HL-60 (cell line): Measurements from ENCODE around the gene NSUN2.

ENCODE experiments used
- DNase-seq, 2 experiments: peaks; one replicate each; pipeline ENCODE4 v3.0.0-alpha.2; 2010 to 2020; ENCODE audit warnings: low read depth in 1 of 2, low spot score in 1 of 2
- H3K27ac ChIP-seq: fragments of 250-450 bp; sonication (Bioruptor Pico); replicated peaks from 2 replicates; pipeline ENCODE4 v1.5.1; 2020; ENCODE audit warnings: mild to moderate bottlenecking, moderate library complexity
- H3K27me3 ChIP-seq: fragments of 250-450 bp; sonication (Bioruptor Pico); 2 replicates; pipeline ENCODE4 v1.5.1; 2021; ENCODE audit warnings: mild to moderate bottlenecking, moderate library complexity; ENCODE audit not compliant: insufficient read depth, poor library complexity, severe bottlenecking
- H3K4me3 ChIP-seq: replicated peaks from 2 replicates; pipeline ENCODE4 v1.5.1; 2011; ENCODE audit warnings: mild to moderate bottlenecking, control low read depth, low read length; ENCODE audit not compliant: insufficient read depth
- GABPA ChIP-seq: IDR thresholded peaks from 2 replicates; pipeline ENCODE4 v1.6.1; 2012; ENCODE audit warnings: low read depth
- POLR2AphosphoS5 ChIP-seq: IDR thresholded peaks from 2 replicates; pipeline ENCODE4 v1.6.1; 2012; ENCODE audit warnings: low read depth
- SPI1 ChIP-seq: IDR thresholded peaks from 2 replicates; pipeline ENCODE4 v1.6.1; 2012; ENCODE audit warnings: low read depth, mild to moderate bottlenecking, borderline replicate concordance
- TF ChIP-seq, protein P1 (sequence below): IDR thresholded peaks from 2 replicates; pipeline ENCODE4 v1.6.1; 2012; ENCODE audit warnings: low read depth; ENCODE audit not compliant: insufficient replicate concordance
- TF ChIP-seq, protein P2 (sequence below): IDR thresholded peaks from one replicate; pipeline ENCODE4 v1.5.1; 2011; ENCODE audit warnings: low read length, control low read depth, inconsistent platforms; ENCODE audit not compliant: insufficient read depth

Gene NSUN2

DNA sequence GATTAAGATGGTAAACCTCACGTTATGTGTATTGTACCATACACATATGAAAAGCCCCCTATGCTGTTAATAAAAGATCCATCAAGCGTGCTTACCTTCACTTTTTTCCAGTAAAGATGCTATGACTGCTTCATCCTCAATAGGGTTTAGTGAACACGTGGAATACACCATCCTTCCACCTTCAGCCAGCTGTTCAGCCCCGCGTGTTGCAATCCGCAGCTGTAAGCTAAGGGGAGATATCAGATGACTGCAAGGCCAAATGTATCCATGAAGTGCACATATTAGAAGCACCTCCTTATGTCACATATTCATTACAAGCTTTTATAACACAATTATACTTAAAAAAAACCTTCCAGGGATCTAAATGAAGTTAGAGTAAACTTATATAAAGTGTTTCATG, 16.2 kb downstream of the NSUN2 start:
- DNase-seq, result no peak
- TF ChIP-seq, protein P1, sequence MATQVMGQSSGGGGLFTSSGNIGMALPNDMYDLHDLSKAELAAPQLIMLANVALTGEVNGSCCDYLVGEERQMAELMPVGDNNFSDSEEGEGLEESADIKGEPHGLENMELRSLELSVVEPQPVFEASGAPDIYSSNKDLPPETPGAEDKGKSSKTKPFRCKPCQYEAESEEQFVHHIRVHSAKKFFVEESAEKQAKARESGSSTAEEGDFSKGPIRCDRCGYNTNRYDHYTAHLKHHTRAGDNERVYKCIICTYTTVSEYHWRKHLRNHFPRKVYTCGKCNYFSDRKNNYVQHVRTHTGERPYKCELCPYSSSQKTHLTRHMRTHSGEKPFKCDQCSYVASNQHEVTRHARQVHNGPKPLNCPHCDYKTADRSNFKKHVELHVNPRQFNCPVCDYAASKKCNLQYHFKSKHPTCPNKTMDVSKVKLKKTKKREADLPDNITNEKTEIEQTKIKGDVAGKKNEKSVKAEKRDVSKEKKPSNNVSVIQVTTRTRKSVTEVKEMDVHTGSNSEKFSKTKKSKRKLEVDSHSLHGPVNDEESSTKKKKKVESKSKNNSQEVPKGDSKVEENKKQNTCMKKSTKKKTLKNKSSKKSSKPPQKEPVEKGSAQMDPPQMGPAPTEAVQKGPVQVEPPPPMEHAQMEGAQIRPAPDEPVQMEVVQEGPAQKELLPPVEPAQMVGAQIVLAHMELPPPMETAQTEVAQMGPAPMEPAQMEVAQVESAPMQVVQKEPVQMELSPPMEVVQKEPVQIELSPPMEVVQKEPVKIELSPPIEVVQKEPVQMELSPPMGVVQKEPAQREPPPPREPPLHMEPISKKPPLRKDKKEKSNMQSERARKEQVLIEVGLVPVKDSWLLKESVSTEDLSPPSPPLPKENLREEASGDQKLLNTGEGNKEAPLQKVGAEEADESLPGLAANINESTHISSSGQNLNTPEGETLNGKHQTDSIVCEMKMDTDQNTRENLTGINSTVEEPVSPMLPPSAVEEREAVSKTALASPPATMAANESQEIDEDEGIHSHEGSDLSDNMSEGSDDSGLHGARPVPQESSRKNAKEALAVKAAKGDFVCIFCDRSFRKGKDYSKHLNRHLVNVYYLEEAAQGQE, result no peak
- TF ChIP-seq, protein P2, sequence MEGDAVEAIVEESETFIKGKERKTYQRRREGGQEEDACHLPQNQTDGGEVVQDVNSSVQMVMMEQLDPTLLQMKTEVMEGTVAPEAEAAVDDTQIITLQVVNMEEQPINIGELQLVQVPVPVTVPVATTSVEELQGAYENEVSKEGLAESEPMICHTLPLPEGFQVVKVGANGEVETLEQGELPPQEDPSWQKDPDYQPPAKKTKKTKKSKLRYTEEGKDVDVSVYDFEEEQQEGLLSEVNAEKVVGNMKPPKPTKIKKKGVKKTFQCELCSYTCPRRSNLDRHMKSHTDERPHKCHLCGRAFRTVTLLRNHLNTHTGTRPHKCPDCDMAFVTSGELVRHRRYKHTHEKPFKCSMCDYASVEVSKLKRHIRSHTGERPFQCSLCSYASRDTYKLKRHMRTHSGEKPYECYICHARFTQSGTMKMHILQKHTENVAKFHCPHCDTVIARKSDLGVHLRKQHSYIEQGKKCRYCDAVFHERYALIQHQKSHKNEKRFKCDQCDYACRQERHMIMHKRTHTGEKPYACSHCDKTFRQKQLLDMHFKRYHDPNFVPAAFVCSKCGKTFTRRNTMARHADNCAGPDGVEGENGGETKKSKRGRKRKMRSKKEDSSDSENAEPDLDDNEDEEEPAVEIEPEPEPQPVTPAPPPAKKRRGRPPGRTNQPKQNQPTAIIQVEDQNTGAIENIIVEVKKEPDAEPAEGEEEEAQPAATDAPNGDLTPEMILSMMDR, result no peak
- TF ChIP-seq SPI1 (no peak), GABPA (no peak), POLR2AphosphoS5 (no peak)
- Histone ChIP-seq H3K4me3 (no peak overlapping the region), H3K27me3 (no peaks in the 10 kb centered on the region), H3K27ac (no peak overlapping the region)

DNA sequence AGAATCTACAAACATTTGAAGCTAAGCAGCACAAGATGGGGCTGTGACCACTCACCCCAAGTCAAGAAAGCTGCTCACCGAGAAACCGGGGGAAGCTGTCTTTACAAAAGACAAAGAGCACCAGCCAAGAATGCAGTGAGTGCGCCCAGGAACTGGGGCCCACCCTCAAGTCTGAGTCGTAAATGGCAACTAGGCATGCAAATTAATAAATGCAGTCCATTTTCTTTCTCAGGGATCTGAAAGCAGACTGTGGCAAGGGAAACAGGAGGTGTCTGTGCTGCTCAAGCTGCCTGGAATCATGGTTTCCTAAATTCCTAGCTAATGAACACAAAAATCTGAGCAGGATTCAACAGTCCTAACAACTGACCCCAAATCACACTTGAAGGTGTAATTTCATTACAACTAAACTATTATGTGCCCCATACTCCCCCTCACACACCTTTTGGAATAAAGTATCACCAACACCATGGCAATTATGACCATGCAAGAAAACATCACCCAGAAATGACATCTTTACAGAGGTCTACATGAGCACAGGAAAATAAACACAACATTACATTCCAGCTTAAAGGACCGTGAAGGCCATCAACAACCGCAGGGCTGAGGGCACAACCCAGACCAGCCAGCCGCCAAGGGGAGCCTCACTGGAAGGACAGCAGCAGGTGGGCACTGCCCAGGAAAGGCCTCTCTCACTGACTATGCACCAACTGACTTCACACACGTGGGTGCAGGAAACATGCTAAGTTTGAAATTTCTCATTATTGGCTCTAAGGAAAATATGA, 17.6 kb downstream of the NSUN2 start:
- no peak for TF ChIP-seq GABPA
- no peak for TF ChIP-seq SPI1
- TF ChIP-seq, protein P2, result no peak
- TF ChIP-seq, protein P1, result no peak
- TF ChIP-seq POLR2AphosphoS5, result no peak
- Histone ChIP-seq H3K27ac (no peak overlapping the region), H3K27me3 (no peaks in the 10 kb centered on the region), H3K4me3 (no peak overlapping the region)
- DNase-seq, result no peak

DNA sequence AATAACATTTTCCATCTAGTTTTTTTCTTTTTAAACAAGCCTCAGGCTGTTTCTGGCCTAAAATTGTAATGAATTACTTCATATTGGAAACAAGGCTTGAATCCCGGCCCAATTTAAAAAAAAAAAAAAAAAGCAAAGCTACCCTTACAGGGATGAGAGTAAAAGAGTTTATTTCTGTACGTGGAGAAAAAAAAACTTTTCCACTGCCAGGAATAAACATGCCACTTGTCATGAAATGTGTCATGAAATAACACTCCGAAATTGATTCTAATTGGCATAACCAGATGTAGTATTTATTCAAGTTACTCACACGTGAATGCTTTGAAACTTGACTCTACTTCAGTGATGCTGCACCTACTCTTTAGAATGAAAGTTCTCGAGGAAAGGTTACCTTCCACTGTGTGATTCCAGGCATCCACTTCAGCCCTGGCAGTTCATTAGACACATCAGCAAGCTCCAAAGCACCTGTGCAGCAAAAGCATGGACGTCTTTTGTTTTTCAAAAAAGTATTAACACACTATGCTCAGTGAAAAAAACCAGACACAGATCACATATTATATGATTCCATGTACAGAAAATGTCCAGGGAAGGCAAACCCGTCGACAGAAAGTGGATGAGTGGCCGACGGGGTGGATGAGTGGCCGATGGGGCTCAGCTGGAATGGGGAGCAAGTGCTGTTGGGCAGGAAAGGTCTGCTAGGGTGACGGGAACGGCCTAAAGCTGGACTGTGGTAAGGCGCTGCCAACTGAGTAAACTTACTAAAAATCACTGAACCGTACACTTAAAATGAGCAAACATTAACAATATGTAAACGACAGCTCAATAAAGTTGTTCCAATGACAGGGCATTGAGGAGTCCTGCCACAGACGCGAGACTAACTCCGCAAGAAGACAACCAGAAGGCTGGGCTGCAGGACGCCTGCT, 21.2 kb downstream of the NSUN2 start:
- TF ChIP-seq POLR2AphosphoS5, result no peak
- no peak for TF ChIP-seq GABPA
- TF ChIP-seq, protein P1, result no peak
- TF ChIP-seq, protein P2, result no peak
- no peak for TF ChIP-seq SPI1
- DNase-seq, result no peak

More for the DNA sequence above, 21.2 kb downstream of the NSUN2 start:
- Histone ChIP-seq H3K4me3 (no peak overlapping the region), H3K27me3 (no peaks in the 10 kb centered on the region), H3K27ac (no peak overlapping the region)
